HG02840 (cell line): ENCODE results near the gene ANO10.
"Not testable (repeated sequence)": the region's sequence is repeated elsewhere in the genome, so short reads cannot be mapped to it uniquely, and the experiment has no call there.

ENCODE experiments used
- ATAC-seq: cut with Tn5 transposase; IDR thresholded peaks from one replicate; pipeline ENCODE4 v1.9.1; 2021; ENCODE audit warnings: mild to moderate bottlenecking, moderate library complexity, moderate number of reproducible peaks; ENCODE audit not compliant: unreplicated experiment, low FRiP score

Gene ANO10

GRCh38 chr3:43363621-43364266 lies 258.1 kb downstream of the ANO10 start:
- no peak for ATAC-seq

GRCh38 chr3:43362961-43363360 lies 258.9 kb downstream of the ANO10 start:
- ATAC-seq, result no peak

GRCh38 chr3:43362183-43362582 lies 259.6 kb downstream of the ANO10 start:
- no peak for ATAC-seq

GRCh38 chr3:43361077-43361476 lies 260.7 kb downstream of the ANO10 start:
- ATAC-seq, result no peak

- not testable (repeated sequence) for ATAC-seq
These were observed 265.8 kb downstream of the ANO10 start for GRCh38 chr3:43356033-43356432.

- no peak for ATAC-seq
These were observed 267.7 kb downstream of the ANO10 start for GRCh38 chr3:43353923-43354670.

GRCh38 chr3:43353393-43353792 lies 268.4 kb downstream of the ANO10 start:
- ATAC-seq, result no peak

- ATAC-seq, result no peak
These were observed 272.1 kb downstream of the ANO10 start for GRCh38 chr3:43349716-43350115.

- no peak for ATAC-seq
These were observed 272.8 kb downstream of the ANO10 start for GRCh38 chr3:43348852-43349574.

- no peak for ATAC-seq
These were observed 273.5 kb downstream of the ANO10 start for GRCh38 chr3:43348350-43348749.

GRCh38 chr3:43347774-43348173 lies 274.0 kb downstream of the ANO10 start:
- ATAC-seq, result no peak

GRCh38 chr3:43346978-43347749 lies 274.6 kb downstream of the ANO10 start:
- ATAC-seq, result no peak

GRCh38 chr3:43345877-43346276 lies 275.9 kb downstream of the ANO10 start:
- no peak for ATAC-seq

GRCh38 chr3:43345246-43345645 lies 276.6 kb downstream of the ANO10 start:
- no peak for ATAC-seq

- ATAC-seq, result no peak
These were observed 277.3 kb downstream of the ANO10 start for GRCh38 chr3:43344520-43344919.

GRCh38 chr3:43343815-43344214 lies 278.0 kb downstream of the ANO10 start:
- no peak for ATAC-seq

GRCh38 chr3:43343185-43343584 lies 278.6 kb downstream of the ANO10 start:
- no peak for ATAC-seq

GRCh38 chr3:43341788-43342187 lies 280.0 kb downstream of the ANO10 start:
- no peak for ATAC-seq

- no peak for ATAC-seq
These were observed 281.4 kb downstream of the ANO10 start for GRCh38 chr3:43340403-43340802.

GRCh38 chr3:43338295-43338694 lies 283.5 kb downstream of the ANO10 start:
- ATAC-seq, result no peak

- ATAC-seq, result no peak
These were observed 286.0 kb downstream of the ANO10 start for GRCh38 chr3:43335799-43336198.
